Stimulated activated CD8-positive, alpha-beta memory T cell treated with anti-CD3 and anti-CD28 coated beads, Interleukin-12 subunit alpha, Interleukin-12 subunit beta, amount 100 ng/mL, for 4 hours (primary cell): ENCODE measurements around the gene COL20A1.

Experiments used
- DNase-seq: peaks from one replicate; pipeline ENCODE4 v3.0.0-alpha.2; 2020; ENCODE audit warnings: low read depth

The COL20A1 gene

DNA sequence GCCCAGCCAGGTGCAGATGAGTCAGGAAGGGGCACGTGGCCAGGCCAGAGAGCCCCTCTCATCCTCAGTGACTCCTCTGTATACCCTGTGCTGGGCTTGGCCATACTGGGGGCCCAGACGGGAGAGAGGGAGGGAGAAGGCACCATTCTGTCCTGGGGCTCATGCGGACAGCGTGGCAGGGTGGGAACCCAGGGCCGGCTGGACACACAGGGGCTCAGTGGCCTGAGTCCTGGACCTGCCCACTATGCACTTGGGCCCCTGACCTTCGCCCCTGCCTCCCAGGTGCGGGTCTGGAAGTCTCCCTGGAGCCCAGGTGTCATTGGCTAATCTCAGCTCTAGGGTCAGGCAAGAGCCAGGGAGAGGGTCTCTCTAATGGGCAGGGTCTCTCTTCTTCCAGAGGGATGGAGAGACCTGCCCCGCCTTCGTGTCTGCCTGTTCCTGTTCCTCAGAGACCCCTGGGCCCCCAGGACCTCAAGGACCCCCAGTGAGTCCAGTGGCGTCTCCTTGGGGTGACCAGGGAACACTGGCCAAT is 27.7 kb downstream of the COL20A1 start:
- DNase-seq, result no peak

DNA sequence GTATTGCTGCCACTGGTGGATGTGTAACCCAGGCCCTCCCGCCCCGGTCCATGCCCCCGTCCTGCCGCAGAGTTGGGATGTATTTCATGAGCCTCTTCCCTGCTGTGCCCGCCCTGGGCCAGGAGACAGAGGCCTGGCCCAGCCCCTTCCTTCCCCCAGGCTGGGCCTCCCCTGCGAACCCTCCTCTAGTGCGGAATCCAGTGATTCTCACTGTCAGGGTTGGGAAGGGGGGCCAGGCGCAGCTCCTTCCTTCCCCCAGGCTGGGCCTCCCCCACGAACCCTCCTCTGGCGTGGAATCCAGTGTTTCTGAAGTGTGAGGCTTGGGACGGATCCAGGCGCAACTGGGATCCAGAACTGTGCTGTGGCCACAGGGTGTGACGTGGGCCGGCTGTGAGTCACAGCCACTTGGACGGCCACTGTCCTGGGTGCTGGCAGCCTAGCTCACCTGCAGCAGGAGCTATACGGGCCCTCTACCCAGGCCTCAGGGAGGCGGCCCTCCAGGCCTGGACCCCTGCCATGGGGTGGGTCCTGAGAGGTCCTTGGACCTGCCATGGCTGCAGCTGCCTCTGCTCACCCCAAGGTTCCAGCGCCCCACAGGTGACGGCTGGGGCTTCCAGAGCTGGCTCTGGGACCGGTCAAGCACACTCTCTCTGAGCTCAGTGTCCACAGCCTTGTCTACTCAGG is 28.3 kb downstream of the COL20A1 start:
- no peak for DNase-seq

DNA sequence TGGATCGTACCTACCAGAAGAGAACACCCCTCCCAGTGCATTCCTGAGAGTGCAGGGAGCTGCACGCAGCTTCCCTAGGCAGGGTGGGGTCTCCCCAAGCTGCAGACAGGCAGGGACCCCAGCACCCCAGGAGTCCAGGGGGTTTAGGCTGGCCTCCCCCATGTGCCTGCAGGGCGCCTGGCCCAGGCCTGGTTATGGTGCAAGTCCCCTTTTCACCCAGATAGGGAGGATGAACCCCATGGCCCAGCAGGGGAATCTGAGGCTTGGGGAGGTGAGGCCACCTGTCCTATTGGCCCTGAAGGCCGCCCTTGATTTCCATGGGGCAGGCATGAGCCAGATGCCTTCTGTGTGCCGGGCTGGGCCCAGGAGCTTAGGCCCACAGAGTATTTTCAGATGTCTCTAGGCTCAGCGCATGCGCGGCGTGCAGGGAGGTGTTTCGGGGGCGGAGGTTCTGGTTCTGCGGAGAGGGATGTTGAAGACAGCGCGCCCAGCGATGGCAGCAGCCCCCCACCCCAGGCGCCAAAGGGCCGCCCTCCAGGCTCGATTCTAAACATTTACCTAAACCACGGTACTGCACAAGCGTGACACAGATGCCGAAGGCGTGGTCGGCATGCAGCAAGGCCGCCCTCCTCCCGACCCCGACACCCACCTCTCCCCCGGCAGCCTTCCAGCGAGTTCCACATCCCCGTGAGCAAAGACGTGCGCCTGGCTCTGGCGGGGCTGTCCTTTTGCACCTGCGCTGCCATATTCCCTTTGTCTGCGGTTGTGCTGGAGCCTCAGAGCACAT is 29.4 kb downstream of the COL20A1 start:
- no peak for DNase-seq

DNA sequence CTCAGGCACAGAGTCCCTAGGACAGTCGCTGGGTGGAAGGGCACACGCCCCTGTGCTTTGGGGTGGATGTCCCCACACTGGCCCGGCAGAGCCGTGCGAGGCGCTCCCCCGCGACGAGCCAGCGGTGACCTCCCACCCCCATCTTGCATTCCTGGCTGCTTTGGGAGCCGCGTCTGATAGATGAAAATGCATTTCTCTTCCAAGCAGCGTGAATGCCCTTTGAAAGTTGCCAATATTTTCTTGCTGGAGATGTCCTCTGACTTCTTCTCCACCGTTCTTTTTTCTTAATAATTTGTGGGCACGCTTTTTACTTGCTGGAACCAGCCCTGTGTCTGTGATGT is 29.9 kb downstream of the COL20A1 start:
- no peak for DNase-seq

DNA sequence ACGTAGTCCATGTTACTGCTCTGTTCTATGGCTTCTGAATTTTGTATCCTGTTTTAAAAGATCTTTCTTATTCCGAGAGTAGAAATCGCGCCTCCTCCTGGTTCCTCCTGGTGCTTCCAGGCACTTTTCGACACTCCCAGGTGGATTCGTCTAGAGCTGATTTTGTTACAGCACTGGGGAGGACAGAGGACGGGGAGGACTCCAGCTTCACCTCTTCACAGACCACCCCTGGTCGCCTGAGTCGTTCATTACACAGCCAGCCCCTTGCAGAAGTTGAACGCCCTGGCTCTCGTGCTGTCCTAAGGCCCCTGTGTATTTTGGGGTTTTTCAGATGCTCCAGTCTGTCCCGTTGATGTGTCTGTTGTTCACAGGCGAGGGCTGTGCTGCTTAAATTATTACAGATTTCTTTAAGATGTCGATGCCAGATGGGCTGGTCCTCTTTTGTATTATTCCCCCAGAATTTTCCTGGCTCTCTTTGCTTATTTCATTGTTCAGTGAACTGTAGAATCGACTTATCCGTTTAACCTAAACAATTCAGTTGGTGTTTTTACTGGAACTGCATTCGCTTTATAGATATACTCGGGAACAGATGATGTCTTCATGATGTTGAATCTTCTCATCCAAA is 30.5 kb downstream of the COL20A1 start:
- DNase-seq, result no peak

DNA sequence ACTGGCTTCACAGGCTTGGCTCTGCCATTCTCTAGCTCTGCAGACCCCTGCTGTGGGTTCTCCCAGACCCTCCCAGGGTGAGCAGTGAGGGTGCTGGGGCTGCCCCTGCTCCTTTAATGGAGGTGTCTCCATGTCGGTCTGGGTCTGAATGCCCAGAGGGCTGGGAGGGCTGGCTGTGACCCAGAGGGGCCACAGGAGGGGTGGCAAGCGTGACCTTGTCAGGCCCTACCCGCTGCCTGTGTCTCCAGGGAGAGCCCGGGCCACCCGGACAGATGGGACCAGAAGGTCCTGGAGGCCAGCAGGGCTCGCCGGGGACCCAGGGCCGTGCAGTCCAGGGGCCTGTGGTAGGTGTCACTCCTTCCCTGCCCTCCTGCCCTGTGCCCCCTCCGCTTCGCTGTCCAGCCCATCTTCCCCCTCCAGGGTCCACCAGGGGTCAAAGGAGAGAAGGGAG is 32.1 kb downstream of the COL20A1 start:
- no peak for DNase-seq

DNA sequence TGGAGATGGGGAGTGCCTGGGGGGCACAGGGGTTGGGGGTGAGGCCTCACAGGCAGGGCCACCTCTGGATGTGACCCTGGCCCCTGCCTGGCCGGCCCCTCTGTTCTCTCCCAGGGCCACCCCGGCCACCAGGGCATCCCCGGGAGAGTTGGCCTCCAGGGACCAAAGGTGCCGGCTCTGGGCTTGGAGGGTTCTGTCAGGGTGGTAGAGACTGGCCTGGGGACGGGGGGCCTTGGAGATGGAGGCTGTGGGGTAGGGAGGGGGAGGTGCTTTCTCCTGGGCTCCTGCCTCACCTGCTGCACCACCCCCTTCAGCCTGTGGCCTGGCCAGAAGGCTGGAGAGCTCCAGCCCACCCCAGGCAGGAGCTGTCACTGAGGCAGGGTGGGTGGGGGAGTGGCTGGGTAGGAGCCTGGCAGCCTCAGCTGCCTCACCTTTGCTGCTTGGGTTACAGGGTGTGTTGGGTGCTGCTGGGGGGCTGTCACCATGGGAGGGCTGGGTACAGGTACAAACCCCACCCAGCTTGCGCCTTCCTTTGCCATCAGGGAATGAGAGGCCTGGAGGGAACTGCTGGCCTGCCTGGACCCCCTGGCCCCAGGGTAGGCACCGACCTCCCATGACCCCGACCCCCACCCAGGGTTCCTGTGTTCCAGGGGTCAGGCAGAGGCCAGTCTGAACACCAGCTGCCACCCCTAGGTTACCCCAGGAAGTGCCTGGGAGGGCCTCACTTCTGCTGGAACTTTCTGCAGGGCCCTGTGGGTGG is 32.7 kb downstream of the COL20A1 start:
- DNase-seq, result no peak

DNA sequence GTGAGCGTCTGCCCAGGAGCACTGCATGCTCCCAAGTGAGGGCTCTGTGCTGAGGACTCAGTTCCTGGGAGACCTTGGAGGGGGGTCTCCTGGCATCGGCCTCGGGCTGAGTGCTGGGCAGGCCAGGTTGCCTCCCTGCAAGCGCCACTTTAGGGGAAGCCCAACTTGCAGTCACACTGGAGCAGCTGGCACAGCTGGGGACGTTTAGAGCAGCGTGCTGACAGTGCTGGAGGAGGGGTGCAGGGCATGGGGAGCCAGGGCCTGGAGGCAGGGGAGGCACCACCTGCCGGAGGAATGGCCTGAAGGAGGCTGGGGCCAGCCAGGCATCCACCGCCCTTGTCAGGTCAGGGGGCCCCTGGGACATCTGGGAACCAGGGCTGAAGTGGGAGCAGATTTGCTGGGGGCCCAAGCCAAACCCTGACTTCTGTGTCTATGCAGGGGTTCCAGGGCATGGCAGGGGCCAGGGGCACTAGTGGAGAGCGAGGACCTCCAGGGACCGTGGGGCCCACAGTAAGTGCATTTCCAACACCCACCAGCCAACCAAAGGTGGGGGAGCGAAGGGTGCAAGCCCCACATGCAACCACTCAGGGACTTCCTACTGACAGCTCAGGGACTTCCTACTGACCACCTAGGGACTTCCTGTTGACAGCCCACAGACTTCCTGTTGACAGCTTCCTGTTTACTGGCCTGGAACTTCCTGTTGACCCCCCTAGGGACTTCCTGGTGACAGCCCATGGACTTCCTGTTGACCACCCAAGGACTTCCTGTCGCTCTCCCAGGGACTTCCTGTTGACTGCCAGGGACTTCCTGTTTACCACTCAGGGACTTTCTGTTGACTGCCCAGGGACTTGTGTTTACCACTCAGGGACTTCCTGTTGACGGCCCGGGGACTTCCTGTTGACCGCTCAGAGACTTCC is 33.6 kb downstream of the COL20A1 start:
- no peak for DNase-seq

DNA sequence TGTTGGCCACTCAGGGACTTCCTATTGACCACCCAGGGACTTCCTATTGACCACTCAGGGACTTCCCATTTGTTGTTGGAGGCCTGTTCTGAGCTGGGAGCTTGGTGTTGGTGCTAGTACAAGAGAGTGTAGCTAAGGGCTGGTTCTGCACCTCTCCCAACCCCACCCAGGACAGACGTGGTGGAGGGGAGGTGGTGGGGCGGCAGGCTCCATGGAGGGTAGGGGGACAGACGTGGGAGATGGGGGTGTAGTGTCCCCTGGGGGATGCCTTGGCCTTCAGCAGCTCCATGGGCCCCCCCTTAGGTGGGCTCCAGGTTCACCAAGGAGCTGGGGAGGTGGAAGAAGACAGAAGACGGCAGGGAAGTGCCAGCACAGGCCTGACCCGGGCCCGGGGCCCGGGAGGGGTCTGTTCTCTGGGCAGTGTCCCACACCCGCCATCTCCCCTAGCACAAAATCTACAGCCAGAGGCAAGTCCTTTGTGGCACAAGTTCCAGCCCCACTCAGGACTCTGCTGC is 34.3 kb downstream of the COL20A1 start:
- no peak for DNase-seq

DNA sequence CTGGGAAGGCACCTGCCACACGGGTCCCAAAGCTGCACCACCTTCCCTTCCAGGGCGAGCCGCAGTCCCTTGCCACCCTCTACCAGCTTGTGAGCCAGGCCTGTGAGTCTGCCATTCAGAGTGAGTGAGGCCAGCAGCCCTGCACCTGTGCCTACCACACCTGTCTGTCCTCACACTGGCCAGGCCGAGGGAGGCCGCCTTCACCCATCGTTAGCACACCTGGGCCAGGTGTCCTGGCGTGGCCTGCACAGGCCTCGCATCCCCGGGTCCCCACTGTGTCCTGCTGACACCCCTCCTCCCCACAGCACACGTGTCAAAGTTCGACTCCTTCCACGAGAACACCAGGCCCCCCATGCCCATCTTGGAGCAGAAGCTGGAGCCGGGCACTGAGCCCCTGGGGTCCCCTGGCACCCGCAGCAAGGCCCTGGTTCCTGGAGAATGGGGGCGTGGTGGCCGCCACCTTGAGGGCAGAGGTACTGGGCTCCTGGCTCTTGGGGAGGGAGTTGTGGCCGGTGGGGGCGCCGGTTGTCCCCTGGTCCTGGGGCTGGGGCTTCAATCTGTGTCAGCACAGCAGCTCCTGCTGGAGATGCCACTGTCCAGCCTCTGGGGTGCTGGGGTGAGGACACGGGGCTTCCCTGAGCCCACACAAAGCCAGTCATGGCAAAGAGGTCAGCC is 35.2 kb downstream of the COL20A1 start:
- DNase-seq, result no peak

DNA sequence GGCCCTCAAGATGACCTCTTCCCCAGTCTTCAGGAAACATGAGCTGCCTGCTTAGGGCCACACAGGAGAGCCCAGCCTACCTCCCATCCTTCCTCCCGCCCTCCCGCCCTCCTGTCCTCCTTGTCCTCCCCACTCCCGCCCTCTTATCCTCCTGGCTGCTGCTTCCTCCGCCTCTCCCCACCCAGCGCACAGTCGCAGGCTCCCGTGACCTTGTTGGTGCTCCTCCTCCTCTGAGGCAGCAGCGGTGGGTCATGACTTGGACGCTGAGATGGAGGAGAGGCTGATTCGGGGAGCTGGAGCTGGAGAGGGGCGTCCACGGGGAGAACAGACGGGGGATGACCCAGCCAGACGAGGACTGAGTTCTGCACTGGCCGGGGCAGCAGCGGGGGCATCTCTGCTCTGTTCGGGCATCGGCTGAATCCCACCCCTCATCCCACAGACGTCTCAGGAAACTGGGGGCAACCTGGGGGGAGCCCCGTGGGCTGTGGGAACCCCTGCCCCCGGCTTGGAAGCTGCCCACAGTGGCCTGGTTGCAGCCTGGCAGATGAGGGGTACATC is 35.8 kb downstream of the COL20A1 start:
- no peak for DNase-seq

DNA sequence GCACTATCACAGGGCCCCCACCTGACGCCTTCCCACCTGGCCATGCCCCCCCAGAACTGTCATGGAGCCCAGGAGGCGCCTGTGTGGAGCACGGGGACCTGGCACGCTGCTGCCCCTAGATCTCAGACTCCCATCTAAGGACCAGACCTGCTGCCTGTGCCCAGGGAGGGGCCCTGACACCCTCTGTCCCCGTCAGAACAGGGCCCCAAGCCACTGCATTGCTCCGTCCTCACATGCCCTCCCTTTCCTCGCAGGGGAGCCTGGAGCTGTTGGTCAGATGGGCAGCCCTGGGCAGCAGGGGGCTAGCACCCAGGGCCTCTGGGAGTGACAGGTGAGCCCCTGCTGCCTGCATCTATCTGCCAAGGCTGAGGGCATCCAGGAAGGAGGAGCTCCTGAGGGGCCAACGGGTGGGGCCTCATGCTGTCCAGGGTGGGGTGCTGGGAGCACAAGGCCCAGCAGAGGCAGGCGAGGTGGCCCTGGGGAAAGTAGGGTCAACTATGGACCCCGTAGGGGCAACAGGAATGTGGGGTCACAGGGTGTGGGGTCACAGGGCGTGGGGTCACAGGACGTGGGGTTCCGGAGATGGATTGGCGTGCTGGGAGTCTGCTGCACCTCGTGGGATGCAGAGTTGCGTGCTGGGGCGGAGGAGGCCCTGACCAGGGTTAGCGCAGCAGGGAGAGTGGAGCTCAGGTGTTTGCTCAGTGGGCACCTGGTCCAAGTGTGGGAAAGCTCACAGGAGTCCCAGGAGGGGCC is 36.5 kb downstream of the COL20A1 start:
- DNase-seq, result no peak

DNA sequence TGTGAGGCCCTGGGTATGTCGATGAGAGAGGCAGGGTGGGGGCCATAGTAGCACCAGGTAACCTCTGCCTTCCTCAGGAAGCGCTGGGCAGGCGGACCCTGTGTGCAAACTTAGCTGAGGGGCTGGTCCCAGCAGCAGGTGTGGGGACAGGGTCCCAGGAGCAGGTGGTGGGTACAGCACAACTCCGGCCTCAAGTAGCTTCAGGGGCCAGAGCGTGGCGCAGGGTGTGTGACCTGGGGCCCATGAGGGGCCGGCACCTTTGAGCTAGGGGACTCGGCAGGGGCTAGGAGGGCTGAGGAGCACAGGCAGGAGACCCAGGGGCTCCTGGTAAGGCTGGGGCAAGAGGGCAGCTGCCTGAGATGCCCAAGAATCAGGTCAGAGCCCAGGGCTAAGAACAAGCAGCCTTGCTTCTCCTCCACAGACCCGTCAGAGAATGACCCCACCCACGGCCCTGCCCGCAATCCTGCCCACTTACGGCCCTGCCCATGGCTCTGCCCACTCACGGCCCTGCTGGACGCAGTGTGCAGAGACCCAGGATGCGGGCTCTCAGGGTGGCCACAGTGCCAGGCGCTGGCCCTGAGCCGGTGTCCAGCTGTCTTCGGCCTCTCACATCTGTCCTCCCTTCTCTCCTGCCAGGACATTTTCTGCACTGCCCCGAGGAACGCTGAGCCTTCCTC is 37.2 kb downstream of the COL20A1 start:
- DNase-seq, result no peak

DNA sequence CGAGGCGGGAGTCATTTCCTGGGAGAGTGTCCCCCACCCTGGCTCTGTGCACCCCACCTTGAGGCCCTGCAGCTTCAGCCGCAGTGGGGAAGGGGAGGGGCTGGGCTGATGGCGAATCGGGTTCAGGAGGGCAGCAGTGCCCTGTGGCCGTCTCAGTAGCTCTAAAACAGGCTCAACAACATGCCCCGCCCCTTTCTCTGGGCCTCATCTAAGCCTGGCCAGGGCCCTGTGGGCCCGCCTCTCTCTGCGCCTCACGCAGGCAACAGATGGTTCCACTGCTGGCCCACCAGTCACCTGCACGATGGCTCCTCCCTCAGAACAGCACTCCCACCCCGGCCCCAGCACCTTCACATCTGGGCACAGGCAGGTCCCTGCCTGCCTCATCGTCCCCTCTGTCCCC is 38.0 kb downstream of the COL20A1 start:
- no peak for DNase-seq

DNA sequence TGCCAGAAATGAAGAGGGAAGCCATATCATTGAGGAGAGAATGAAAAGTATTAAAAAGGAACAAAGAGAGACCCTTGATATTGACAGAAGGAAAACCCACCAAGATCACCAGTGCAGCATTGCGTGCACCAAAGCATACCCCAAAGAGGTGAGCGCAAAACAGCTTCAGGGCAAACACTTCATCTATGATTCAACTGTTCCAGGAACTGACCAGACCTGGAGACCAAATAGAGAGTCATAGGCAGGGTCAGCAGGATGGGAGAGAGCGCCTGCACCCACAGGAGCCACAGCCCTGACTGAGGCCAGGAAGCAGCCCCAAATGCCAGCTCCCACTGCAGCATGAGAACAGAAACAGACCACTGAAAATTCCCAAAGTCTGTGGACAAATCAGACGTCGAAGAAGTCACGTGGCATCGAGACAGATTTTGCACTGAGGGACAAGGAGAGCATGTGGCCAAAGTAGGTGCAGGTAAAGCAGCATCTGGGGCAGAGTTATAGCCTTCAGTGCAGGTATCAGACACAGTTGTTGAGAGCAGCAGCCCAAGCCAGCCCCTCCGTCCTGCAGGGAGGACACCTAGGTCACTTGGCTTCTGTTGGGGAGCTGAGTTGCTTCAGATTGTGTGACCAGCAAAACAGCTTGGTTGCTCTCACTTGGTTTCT is 38.9 kb downstream of the COL20A1 start:
- DNase-seq, result no peak

DNA sequence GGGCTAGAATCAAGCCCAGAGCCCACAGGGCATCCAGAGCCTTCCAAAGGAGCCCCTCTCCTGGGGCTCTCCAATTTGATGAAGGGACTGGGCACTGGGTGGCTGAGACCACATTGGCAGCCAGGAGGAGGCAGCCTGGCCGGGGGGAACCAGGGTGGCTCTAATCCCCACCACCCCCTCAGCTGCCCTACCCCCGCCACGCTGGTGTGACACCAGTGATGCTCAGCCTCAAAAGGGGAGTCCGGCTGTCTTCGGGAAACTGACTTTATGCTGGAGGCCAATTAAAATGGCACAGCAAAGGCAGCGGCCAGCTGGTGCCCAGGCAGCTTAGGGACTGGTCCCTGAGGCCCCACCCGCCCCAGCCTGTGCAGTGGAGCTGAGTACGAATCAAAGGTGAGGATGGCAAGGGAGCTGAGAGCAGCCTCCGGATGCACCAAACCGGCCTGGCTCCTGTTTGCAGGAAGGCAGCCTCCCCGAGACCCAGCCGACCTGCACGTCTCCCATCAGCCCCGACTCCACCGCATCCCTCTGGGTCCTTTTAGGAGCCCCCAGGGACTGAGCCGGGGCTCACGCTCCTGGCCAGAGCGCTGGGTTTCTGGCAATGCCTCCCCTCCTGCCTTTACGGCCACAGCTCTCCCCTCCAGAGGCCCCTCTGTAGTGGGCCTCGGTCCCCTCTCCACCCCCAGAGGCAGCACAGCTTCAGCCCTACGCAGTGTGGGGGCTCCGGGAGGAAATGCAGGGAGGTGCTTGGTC is 39.7 kb downstream of the COL20A1 start:
- no peak for DNase-seq

DNA sequence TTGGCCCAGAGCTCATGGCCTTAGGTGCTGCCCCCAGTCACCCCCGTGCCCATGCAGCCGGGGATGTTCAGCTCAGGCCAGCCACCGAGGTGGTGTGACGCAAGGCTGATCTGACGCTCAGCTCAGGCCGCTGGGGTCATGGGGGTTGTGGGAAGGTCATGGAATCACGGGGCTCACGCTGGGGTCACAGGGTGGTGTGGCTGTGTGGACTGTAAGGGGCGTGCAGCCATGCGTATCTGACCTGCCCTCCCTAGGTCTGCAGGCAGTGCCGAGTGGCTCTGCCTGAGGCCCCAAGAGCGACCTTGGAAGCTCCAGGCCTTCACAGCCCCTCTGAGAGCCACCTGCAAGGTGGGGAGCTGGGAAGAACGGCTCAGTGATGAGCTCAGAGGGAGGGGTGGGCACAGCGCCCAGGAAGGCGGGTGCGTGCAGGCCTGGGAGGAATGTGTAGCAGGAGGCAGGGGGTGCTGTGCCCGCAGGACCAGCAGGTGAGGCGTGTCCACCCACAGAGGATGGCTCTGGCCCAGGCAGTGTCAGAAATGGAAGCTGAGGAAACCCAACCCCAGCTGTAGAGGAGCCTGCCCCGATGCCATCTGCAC is 40.4 kb downstream of the COL20A1 start:
- no peak for DNase-seq
